Endothelial cell of coronary artery (primary cell): ENCODE data around the gene CD101. TPM values are rescaled to one million over a fixed set of nuclear protein-coding genes. Genes with fewer than 3 reads are reported as not detected.

Experiments
- total RNA-seq: library from RNA; depleted of rRNA; stranded (reverse); fragments of >200 nt; gene quantifications from 2 replicates; pipeline ENCODE4 v1.2.3, GENCODE V29; 2014

The CD101 gene
- under 0.01 and 0.09 TPM in 2 replicates for total RNA-seq

GRCh38 chr1:117001254-117001927 is at the start of gene CD101:
Gene CD101, plus strand, starts transcription at chr1:117001760. Its CDS starts 58 bp downstream, at chr1:117001818.

GRCh38 chr1:117059678-117060440 is 58.3 kb downstream of the CD101 start, which contains the start of gene TTF2:
Gene TTF2, plus strand, starts transcription at chr1:117060326. Its CDS starts 21 bp downstream, at chr1:117060347.

Other genes with a start within 250 kb of the CD101 start
- not detected in 2 replicates for gene CD2, start 247.3 kb upstream of the CD101 start, total RNA-seq
- gene PTGFRN, start 91.8 kb upstream of the CD101 start, total RNA-seq = 50.4 and 72.5 TPM in 2 replicates
- 13.1 and 13.4 TPM in 2 replicates for gene TTF2, start 58.6 kb downstream of the CD101 start, total RNA-seq
- gene TRIM45, start 120.0 kb downstream of the CD101 start, total RNA-seq = 1.1 and 1.3 TPM in 2 replicates
- not detected in 2 replicates for gene VTCN1, start 209.2 kb downstream of the CD101 start, total RNA-seq